ENCODE measurements around the gene PSMF1.

- no peak for TF ChIP-seq CTCF (conservative IDR thresholded peaks at IDR 0.05)
- no peak for TF ChIP-seq EZH2 (IDR thresholded peaks at IDR 0.05; ENCODE audit: low read depth)
Measured at GRCh38 chr20:1163105-1163504, 44.7 kb downstream of the PSMF1 start.

All from PC-9 (cell line).